A549 (cell line): Measurements from ENCODE around the gene KMT2D. TPM values are rescaled to one million over a fixed set of nuclear protein-coding genes. Genes with fewer than 3 reads are reported as not detected.
A peak's percentile ranks its signal among the peaks of the same experiment; 100 is the strongest.

ENCODE experiments used
- ATAC-seq, 2 experiments: fragments of 200-7000 bp in 1 of 2; fragments of >200 bp in 1 of 2; cut with Nextera tagmentation in 1 of 2; cut with Tn5 transposase in 1 of 2; 3 replicates each; pipeline versions ENCODE4 v1.8.0 to v1.9.1; 2018 to 2020; ENCODE audit warnings: mild to moderate bottlenecking in 1 of 2, moderate library complexity in 1 of 2
- CTCF ChIA-PET: fragments of 300-600 bp; sonication (Branson Sonifier 250); formaldehyde crosslinking; extraction: SDS; loops from one replicate; lab custom pipeline; 2021; ENCODE audit warnings: antibody characterized with exemption, inconsistent platforms; lab: Yijun Ruan, JAX
- POLR2A ChIA-PET: fragments of 350-600 bp; formaldehyde crosslinking; extraction: SDS; loops from one replicate; lab custom pipeline; 2021; ENCODE audit warnings: antibody characterized with exemption, inconsistent platforms; lab: Yijun Ruan, JAX
- DNase-seq, 2 experiments: peaks; one replicate each; pipeline versions ENCODE4 v3.0.0 to v3.0.0-alpha.2; 2011 to 2016; ENCODE audit warnings: low read depth in 1 of 2, low spot score in 1 of 2
- FAIRE-seq: peaks from 2 replicates; lab custom pipeline; 2011; peaks lifted over from hg19 to GRCh38; lab: Jason Lieb, UNC
- H3K27ac ChIP-seq, 2 experiments: fragments of >200 bp; sonication (Bioruptor Twin); formaldehyde crosslinking; 3 replicates each; pipeline ENCODE4 v1.5.1; 2016 to 2017
- H3K4me1 ChIP-seq: fragments of >200 bp; sonication (Bioruptor Twin); formaldehyde crosslinking; 3 replicates; pipeline ENCODE4 v1.6.1; 2016
- H3K4me2 ChIP-seq: fragments of >200 bp; sonication (Bioruptor Twin); formaldehyde crosslinking; 3 replicates; pipeline ENCODE4 v1.6.1; 2016
- H3K4me3 ChIP-seq: fragments of >200 bp; sonication (Bioruptor Twin); formaldehyde crosslinking; 3 replicates; pipeline ENCODE4 v1.5.1; 2016
- H3K9me3 ChIP-seq: fragments of >200 bp; sonication (Bioruptor Twin); formaldehyde crosslinking; 3 replicates; pipeline ENCODE4 v1.6.1; 2016
- CHD2 ChIP-seq: fragments of 150-350 bp; IDR thresholded peaks from 2 replicates; pipeline ENCODE4 v1.6.1; 2014; ENCODE audit warnings: low read length; ENCODE audit not compliant: partially characterized antibody
- CHD4 ChIP-seq: fragments of 200-600 bp; sonication (generic); IDR thresholded peaks from 2 replicates; pipeline ENCODE4 v1.6.1; 2016; ENCODE audit warnings: antibody characterized with exemption, mild to moderate bottlenecking, borderline replicate concordance
- EP300 ChIP-seq, 2 experiments: fragments of >200 bp; sonication (Bioruptor Twin); formaldehyde crosslinking; IDR thresholded peaks; 2 replicates in 1 of 2; 3 replicates in 1 of 2; pipeline ENCODE4 v1.6.1; 2016 to 2017
- FOSL2 ChIP-seq, 2 experiments: fragments of 450-650 bp in 1 of 2; fragments of >200 bp in 1 of 2; sonication (Bioruptor Twin) in 1 of 2; formaldehyde crosslinking; IDR thresholded peaks; 2 replicates each; pipeline versions ENCODE4 v1.5.0 to v1.6.1; 2016 to 2020; ENCODE audit warnings: mild to moderate bottlenecking in 1 of 2, moderate library complexity in 1 of 2
- HDAC2 ChIP-seq: fragments of 200-600 bp; sonication (generic); IDR thresholded peaks from 2 replicates; pipeline ENCODE4 v1.6.1; 2016
- HOXA7 ChIP-seq: fragments of 250-450 bp; sonication (Bioruptor Pico); IDR thresholded peaks from 2 replicates; pipeline ENCODE4 v1.5.0; 2020; ENCODE audit warnings: mild to moderate bottlenecking, moderate library complexity
- KDM5A ChIP-seq: fragments of 200-600 bp; sonication (generic); IDR thresholded peaks from 2 replicates; pipeline ENCODE4 v1.6.1; 2016; ENCODE audit warnings: antibody characterized with exemption, mild to moderate bottlenecking
- MAFK ChIP-seq: fragments of 450-650 bp; IDR thresholded peaks from 2 replicates; pipeline ENCODE4 v1.6.1; 2014; ENCODE audit not compliant: partially characterized antibody
- MYC ChIP-seq: IDR thresholded peaks from 2 replicates; pipeline ENCODE4 v1.6.1; 2012; ENCODE audit warnings: mild to moderate bottlenecking, inconsistent platforms, low read length, improper control_type of control experiment, borderline replicate concordance
- NPAS2 ChIP-seq: fragments of 250-450 bp; sonication (Bioruptor Pico); IDR thresholded peaks from 2 replicates; pipeline ENCODE4 v1.8.0; 2022; ENCODE audit warnings: mild to moderate bottlenecking, moderate library complexity, borderline replicate concordance
- POLR2A ChIP-seq: IDR thresholded peaks from 2 replicates; pipeline ENCODE4 v1.6.1; 2012; ENCODE audit warnings: mild to moderate bottlenecking, low read length
- ZFP36 ChIP-seq: fragments of 450-650 bp; IDR thresholded peaks from 2 replicates; pipeline ENCODE4 v1.6.1; 2014; ENCODE audit warnings: borderline replicate concordance; ENCODE audit not compliant: partially characterized antibody
- ZSCAN20 ChIP-seq: fragments of 250-450 bp; sonication (Bioruptor Pico); IDR thresholded peaks from 2 replicates; pipeline ENCODE4 v1.8.0; 2022; ENCODE audit warnings: mild to moderate bottlenecking, moderate library complexity
- WGBS: methylation state at CpG from one replicate; pipeline ENCODE4 v1.1.6; 2017; ENCODE audit errors: missing lambda C conversion rate; 5-methylcytosine and 5-hydroxymethylcytosine counted together
- polyA plus RNA-seq, 4 experiments: library from polyadenylated mRNA; depleted of rRNA in 3 of 4; stranded (reverse); fragments of >200 nt; fragmentation: RNase III in 1 of 4; extraction: RNeasy Plus Mini Kit Qiagen cat#74134 plus additional on column Dnase treatment in 1 of 4; gene quantifications; 2 replicates in 3 of 4; 3 replicates in 1 of 4; pipeline ENCODE4 v1.2.3, GENCODE V29; 2011 to 2017
- TF ChIP-seq, protein P1 (sequence below): fragments of >200 bp; sonication (Bioruptor Twin); formaldehyde crosslinking; IDR thresholded peaks from 3 replicates; pipeline ENCODE4 v1.5.1; 2016
- TF ChIP-seq, protein P2 (sequence below): fragments of >200 bp; sonication (Bioruptor Twin); formaldehyde crosslinking; IDR thresholded peaks from 2 replicates; pipeline ENCODE4 v1.6.1; 2016
- TF ChIP-seq, protein P3 (sequence below): fragments of 450-650 bp; IDR thresholded peaks from 2 replicates; pipeline ENCODE4 v1.6.1; 2014; ENCODE audit warnings: antibody characterized with exemption
- TF ChIP-seq, protein P4 (sequence below): fragments of 200-600 bp; sonication (generic); IDR thresholded peaks from 2 replicates; pipeline ENCODE4 v1.6.1; 2016; ENCODE audit warnings: antibody characterized with exemption, mild to moderate bottlenecking, moderate library complexity
- TF ChIP-seq, protein P5 (sequence below): fragments of 250-450 bp; sonication (Bioruptor Pico); IDR thresholded peaks from 2 replicates; pipeline ENCODE4 v1.5.0; 2021; ENCODE audit warnings: mild to moderate bottlenecking, moderate library complexity, borderline replicate concordance

KMT2D gene
- polyA plus RNA-seq, 2 of the 4 experiments (the other 2 are of a cell fraction), result 17.6 to 20.0 TPM

DNA sequence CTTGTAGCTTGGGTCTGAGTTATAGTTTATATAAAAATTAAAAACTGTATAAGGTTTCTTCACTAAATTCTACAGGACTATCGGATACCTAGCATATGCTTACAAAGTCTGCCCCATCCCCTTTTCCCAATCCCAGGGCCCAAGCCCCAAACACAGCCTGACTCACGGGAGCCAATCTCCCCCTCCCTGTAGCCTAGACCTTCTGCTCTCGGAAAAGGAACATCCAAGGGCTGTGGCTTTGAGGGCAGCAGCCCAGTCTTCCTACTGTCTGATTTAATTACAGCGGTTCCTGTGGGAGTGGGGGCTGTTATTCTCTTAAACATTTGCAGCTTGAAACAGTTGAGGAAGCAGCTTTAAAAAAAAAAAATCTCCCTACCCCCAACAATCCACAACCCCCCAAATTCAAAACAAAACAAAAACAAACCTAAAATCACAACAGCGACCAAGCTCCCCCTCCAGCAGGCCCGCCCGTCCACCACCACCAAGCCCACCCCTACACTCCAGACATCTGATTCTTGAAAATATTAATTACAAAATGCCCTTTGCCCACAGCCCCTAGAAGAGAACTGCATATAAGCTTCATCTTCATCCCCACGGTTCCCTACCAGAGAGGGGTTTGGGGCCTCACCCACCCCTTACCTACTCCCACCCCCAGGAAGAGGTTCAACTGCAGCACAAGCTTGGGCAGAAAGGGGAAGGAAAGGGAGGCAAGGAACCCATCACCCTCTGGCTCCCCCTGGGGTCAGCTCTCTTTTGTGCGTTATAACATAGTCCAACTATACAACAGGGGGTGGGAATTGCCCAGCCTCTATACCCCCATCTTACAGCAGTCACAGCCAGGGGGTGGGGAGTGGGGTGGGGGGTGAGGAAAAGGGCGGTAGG is 40.9 kb downstream of the KMT2D start:
- POLR2A ChIA-PET, result interaction anchor here (0.6 to 0.7 kb wide), 3 partner anchors 12 to 167 kb away, joined by 3 to 4 read pairs (median 3); partner anchors contain the start of gene ARF3
- FAIRE-seq, result no peak
- peak in 1 of 2 experiments; percentile 28; a peak in 4 of 6 replicates for ATAC-seq
- H3K4me1 ChIP-seq, result peaks cover 22% of the 10 kb centered on the region
- H3K4me3 ChIP-seq, result peak overlapping the region; percentile 83
- 69% methylated on average over 10 of the region's 10 CpGs for WGBS
- peak overlapping the region; percentile 88 for H3K4me2 ChIP-seq
- H3K27ac ChIP-seq, result peak overlapping the region; percentile 92 to 93
- TF ChIP-seq CHD2, result no peak
- TF ChIP-seq, protein P1, sequence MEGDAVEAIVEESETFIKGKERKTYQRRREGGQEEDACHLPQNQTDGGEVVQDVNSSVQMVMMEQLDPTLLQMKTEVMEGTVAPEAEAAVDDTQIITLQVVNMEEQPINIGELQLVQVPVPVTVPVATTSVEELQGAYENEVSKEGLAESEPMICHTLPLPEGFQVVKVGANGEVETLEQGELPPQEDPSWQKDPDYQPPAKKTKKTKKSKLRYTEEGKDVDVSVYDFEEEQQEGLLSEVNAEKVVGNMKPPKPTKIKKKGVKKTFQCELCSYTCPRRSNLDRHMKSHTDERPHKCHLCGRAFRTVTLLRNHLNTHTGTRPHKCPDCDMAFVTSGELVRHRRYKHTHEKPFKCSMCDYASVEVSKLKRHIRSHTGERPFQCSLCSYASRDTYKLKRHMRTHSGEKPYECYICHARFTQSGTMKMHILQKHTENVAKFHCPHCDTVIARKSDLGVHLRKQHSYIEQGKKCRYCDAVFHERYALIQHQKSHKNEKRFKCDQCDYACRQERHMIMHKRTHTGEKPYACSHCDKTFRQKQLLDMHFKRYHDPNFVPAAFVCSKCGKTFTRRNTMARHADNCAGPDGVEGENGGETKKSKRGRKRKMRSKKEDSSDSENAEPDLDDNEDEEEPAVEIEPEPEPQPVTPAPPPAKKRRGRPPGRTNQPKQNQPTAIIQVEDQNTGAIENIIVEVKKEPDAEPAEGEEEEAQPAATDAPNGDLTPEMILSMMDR, result peak; percentile 36
- DNase-seq, result peak; percentile 67 to 92
- H3K9me3 ChIP-seq, result no peaks in the 10 kb centered on the region
- CTCF ChIA-PET, result interaction anchor here (0.6 to 5.2 kb wide), 28 partner anchors 8 to 167 kb away, joined by 3 to 33 read pairs (median 4); partner anchors contain the start of genes DHH, RHEBL1 and WNT1

DNA sequence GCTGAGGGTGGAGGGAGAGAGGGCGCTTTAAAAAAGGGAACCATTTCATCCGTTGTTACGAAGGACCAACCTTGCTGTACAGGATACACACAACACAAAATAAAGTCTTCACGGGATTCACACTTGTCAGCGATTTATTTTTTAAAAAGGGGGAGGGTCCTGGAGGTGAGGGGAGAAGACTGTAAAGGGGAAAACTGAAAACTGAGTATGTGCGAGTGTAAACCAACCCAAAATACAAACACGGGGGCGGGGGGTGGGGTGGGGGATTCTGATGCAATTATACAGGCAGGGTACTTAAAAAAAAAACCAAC is 41.5 kb downstream of the KMT2D start:
- WGBS, result 4% methylated on average over 8 of the region's 8 CpGs
- FAIRE-seq, result no peak
- peak overlapping the region; percentile 88 for H3K4me2 ChIP-seq
- CTCF ChIA-PET, result interaction anchor here (0.8 to 5.2 kb wide), 13 partner anchors 12 to 99 kb away, joined by 3 to 33 read pairs (median 6); partner anchors contain the start of genes RHEBL1 and WNT1
- TF ChIP-seq, protein P2, sequence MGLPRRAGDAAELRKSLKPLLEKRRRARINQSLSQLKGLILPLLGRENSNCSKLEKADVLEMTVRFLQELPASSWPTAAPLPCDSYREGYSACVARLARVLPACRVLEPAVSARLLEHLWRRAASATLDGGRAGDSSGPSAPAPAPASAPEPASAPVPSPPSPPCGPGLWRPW, result no peak
- TF ChIP-seq HOXA7 (CRISPR knock-in tag) (peak; percentile 58; the same call in 1 of the 2 replicates), MAFK (peak; percentile 69)
- TF ChIP-seq, protein P3, sequence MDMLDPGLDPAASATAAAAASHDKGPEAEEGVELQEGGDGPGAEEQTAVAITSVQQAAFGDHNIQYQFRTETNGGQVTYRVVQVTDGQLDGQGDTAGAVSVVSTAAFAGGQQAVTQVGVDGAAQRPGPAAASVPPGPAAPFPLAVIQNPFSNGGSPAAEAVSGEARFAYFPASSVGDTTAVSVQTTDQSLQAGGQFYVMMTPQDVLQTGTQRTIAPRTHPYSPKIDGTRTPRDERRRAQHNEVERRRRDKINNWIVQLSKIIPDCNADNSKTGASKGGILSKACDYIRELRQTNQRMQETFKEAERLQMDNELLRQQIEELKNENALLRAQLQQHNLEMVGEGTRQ, result no peak
- TF ChIP-seq, all 56 proteins: peak for 2
- POLR2A ChIA-PET, result interaction anchor here (0.7 kb wide), 1 partner anchor 62 kb away, joined by 3 read pairs; the partner anchor contains the start of gene ARF3
- Histone ChIP-seq H3K4me1 (peaks cover 22% of the 10 kb centered on the region), H3K27ac (peak overlapping the region; percentile 92 to 93), H3K4me3 (peak overlapping the region; percentile 83), H3K9me3 (no peaks in the 10 kb centered on the region)
- peak; percentile 20 to 25; a peak in 3 of 6 replicates for ATAC-seq
- DNase-seq, result no peak

DNA sequence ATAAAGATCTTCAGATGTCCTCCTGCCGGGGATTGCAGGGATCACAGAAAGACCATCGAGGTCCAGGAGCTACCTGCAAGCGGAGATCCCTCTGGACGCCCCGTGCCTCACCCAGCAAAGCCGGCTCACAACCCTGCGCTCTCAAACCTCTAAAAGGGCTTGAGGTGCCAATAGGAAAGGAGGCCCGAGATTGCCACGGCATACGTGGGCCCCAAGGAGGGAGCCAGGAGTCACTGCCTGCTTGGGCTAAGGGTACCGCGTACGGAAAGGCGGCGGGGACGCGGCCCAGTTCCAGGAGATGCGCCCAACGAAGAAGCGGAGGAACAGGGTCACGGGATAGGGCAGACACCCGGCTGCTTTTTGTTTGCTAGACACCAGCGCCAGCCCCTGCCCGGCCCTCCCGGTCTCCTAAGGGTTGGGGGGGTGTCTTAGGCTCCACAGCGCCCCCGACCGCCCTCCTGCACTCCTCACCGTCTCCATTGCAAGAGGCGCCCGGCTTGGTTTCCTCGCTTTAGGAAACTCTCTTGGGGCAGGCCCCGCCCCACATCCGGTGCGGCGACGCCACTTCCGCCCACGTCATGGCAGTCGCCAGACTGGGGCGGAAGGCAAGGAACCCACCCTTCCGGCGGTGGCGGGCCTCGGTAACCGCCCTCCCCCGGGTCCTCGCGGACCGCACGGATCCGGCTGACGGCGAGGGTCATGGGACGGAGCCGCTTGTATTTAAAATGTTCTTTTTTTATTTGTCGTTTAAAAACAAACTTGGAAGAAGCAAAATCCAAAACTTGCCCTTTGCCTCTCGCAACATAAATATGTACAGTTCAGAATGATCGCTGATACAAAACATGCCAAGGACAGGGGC is 42.1 kb downstream of the KMT2D start, which contains the start of gene PRKAG1:
Gene PRKAG1, minus strand, starts transcription at position 516 of the 859 bp plus-strand sequence. Its CDS starts 36 bp downstream, at position 480.
- peak within 1 kb of the TSS; percentile 83 for H3K4me3 ChIP-seq
- H3K4me2 ChIP-seq, result peak within 1 kb of the TSS; percentile 90
- peak within 1 kb of the TSS; percentile 92 to 93 for H3K27ac ChIP-seq
- ChIA-PET CTCF (interaction anchor here (0.8 to 77.5 kb wide), 18 partner anchors 8 to 190 kb away, joined by 3 to 2584 read pairs (median 4); partner anchors contain the start of genes ARF3, DDN, FKBP11 and WNT1), POLR2A (interaction anchor here (0.6 to 1.0 kb wide), 3 partner anchors 18 to 113 kb away, joined by 3 to 9 read pairs (median 5); partner anchors contain the start of gene TUBA1B)
- H3K9me3 ChIP-seq, result no peaks in the 10 kb centered on the region
- peaks cover 22% of the 10 kb centered on the region for H3K4me1 ChIP-seq
- ATAC-seq (peak; percentile 87 to 92), DNase-seq (peak; percentile 98), FAIRE-seq (no peak)
- whole genome bisulfite sequencing, result 1% methylated on average over 53 of the region's 59 CpGs
- no peak for TF ChIP-seq KDM5A
- TF ChIP-seq, protein P4, sequence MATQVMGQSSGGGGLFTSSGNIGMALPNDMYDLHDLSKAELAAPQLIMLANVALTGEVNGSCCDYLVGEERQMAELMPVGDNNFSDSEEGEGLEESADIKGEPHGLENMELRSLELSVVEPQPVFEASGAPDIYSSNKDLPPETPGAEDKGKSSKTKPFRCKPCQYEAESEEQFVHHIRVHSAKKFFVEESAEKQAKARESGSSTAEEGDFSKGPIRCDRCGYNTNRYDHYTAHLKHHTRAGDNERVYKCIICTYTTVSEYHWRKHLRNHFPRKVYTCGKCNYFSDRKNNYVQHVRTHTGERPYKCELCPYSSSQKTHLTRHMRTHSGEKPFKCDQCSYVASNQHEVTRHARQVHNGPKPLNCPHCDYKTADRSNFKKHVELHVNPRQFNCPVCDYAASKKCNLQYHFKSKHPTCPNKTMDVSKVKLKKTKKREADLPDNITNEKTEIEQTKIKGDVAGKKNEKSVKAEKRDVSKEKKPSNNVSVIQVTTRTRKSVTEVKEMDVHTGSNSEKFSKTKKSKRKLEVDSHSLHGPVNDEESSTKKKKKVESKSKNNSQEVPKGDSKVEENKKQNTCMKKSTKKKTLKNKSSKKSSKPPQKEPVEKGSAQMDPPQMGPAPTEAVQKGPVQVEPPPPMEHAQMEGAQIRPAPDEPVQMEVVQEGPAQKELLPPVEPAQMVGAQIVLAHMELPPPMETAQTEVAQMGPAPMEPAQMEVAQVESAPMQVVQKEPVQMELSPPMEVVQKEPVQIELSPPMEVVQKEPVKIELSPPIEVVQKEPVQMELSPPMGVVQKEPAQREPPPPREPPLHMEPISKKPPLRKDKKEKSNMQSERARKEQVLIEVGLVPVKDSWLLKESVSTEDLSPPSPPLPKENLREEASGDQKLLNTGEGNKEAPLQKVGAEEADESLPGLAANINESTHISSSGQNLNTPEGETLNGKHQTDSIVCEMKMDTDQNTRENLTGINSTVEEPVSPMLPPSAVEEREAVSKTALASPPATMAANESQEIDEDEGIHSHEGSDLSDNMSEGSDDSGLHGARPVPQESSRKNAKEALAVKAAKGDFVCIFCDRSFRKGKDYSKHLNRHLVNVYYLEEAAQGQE, result no peak; the same call in 1 of the 2 replicates
- TF ChIP-seq ZFP36, result no peak
- TF ChIP-seq NPAS2 (CRISPR knock-in tag), result no peak
- no peak for TF ChIP-seq MYC
- TF ChIP-seq, protein P5, sequence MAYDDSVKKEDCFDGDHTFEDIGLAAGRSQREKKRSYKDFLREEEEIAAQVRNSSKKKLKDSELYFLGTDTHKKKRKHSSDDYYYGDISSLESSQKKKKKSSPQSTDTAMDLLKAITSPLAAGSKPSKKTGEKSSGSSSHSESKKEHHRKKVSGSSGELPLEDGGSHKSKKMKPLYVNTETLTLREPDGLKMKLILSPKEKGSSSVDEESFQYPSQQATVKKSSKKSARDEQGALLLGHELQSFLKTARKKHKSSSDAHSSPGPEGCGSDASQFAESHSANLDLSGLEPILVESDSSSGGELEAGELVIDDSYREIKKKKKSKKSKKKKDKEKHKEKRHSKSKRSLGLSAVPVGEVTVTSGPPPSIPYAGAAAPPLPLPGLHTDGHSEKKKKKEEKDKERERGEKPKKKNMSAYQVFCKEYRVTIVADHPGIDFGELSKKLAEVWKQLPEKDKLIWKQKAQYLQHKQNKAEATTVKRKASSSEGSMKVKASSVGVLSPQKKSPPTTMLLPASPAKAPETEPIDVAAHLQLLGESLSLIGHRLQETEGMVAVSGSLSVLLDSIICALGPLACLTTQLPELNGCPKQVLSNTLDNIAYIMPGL, result peak; percentile 87
- TF ChIP-seq CHD4, result no peak
- TF ChIP-seq CHD2, result no peak
- TF ChIP-seq POLR2A, result peak; percentile 77
- TF ChIP-seq FOSL2 (IDR thresholded peaks at IDR 0.05), result no peak
- peak; percentile 47; the same call in 1 of the 2 replicates for TF ChIP-seq FOSL2 (CRISPR knock-in tag; IDR thresholded peaks at IDR 0.05)
- no peak for TF ChIP-seq ZSCAN20 (CRISPR knock-in tag)
- no peak for TF ChIP-seq HDAC2
- no peak for TF ChIP-seq EP300 (IDR thresholded peaks at IDR 0.05)
